H9 (cell line): ENCODE measurements around the gene ELF2. TPM values are rescaled to one million over a fixed set of nuclear protein-coding genes. Genes with fewer than 3 reads are reported as not detected.

Source experiments
- DNase-seq: peaks from one replicate; pipeline ENCODE4 v3.0.0-alpha.2; 2017
- H2AFZ ChIP-seq: one replicate; pipeline ENCODE4 v1.6.1; 2013; ENCODE audit warnings: mild to moderate bottlenecking, low read length, control low read depth, moderate library complexity
- H2AK5ac ChIP-seq: 2 replicates; pipeline ENCODE4 v1.6.1; 2013; ENCODE audit warnings: low read length, control low read depth, mixed read lengths; ENCODE audit not compliant: insufficient read length
- H2BK120ac ChIP-seq: one replicate; pipeline ENCODE4 v1.6.1; 2013; ENCODE audit warnings: low read depth, mild to moderate bottlenecking, low read length, control low read depth, inconsistent platforms; ENCODE audit not compliant: poor library complexity, severe bottlenecking
- H2BK12ac ChIP-seq: 2 replicates; pipeline ENCODE4 v1.6.1; 2013; ENCODE audit warnings: low read length, control low read depth, mixed read lengths, low read depth; ENCODE audit not compliant: insufficient read length
- H2BK15ac ChIP-seq: 2 replicates; pipeline ENCODE4 v1.6.1; 2013; ENCODE audit warnings: low read depth, low read length, control low read depth
- H2BK20ac ChIP-seq: one replicate; pipeline ENCODE4 v1.6.1; 2013; ENCODE audit warnings: low read depth, mild to moderate bottlenecking, low read length, control low read depth, inconsistent platforms; ENCODE audit not compliant: poor library complexity, severe bottlenecking
- H2BK5ac ChIP-seq: 2 replicates; pipeline ENCODE4 v1.6.1; 2013; ENCODE audit warnings: low read length, control low read depth, mixed read lengths; ENCODE audit not compliant: insufficient read length
- H3K14ac ChIP-seq: 2 replicates; pipeline ENCODE4 v1.6.1; 2013; ENCODE audit warnings: low read length, control low read depth; ENCODE audit not compliant: insufficient read depth
- H3K18ac ChIP-seq: 2 replicates; pipeline ENCODE4 v1.6.1; 2013; ENCODE audit warnings: low read depth, mild to moderate bottlenecking, mixed read lengths, low read length, control low read depth; ENCODE audit not compliant: insufficient read length
- H3K23ac ChIP-seq: 2 replicates; pipeline ENCODE4 v1.6.1; 2013; ENCODE audit warnings: low read length, control low read depth, mixed read lengths, low read depth; ENCODE audit not compliant: insufficient read length
- H3K23me2 ChIP-seq: 2 replicates; pipeline ENCODE4 v1.6.1; 2013; ENCODE audit warnings: low read depth, mild to moderate bottlenecking, mixed read lengths, low read length, control low read depth; ENCODE audit not compliant: insufficient read length, poor library complexity, severe bottlenecking
- H3K27ac ChIP-seq: 2 replicates; pipeline ENCODE4 v1.5.1; 2013; ENCODE audit warnings: low read length, control low read depth, mixed read lengths, low read depth; ENCODE audit not compliant: insufficient read length
- H3K27me3 ChIP-seq: 2 replicates; pipeline ENCODE4 v1.6.1; 2013; ENCODE audit warnings: low read length, control low read depth, inconsistent platforms; ENCODE audit not compliant: insufficient read depth
- H3K4ac ChIP-seq: 2 replicates; pipeline ENCODE4 v1.6.1; 2013; ENCODE audit warnings: low read depth, mild to moderate bottlenecking, control low read depth, inconsistent platforms, low read length, moderate library complexity
- H3K4me1 ChIP-seq: 2 replicates; pipeline ENCODE4 v1.6.1; 2013; ENCODE audit warnings: low read length, control low read depth, inconsistent platforms; ENCODE audit not compliant: insufficient read depth
- H3K4me2 ChIP-seq: 2 replicates; pipeline ENCODE4 v1.6.1; 2013; ENCODE audit warnings: low read length, control low read depth, mixed read lengths; ENCODE audit not compliant: insufficient read length, insufficient read depth
- H3K56ac ChIP-seq: 2 replicates; pipeline ENCODE4 v1.6.1; 2013; ENCODE audit warnings: low read depth, mild to moderate bottlenecking, mixed read lengths, low read length, control low read depth; ENCODE audit not compliant: insufficient read length
- H3K79me1 ChIP-seq: 2 replicates; pipeline ENCODE4 v1.6.1; 2013; ENCODE audit warnings: low read depth, mild to moderate bottlenecking, moderate library complexity, low read length, control low read depth, inconsistent platforms; ENCODE audit not compliant: insufficient read depth, poor library complexity, severe bottlenecking
- H3K79me2 ChIP-seq: 2 replicates; pipeline ENCODE4 v1.6.1; 2013; ENCODE audit warnings: low read length, control low read depth, inconsistent platforms; ENCODE audit not compliant: insufficient read depth
- H3K9ac ChIP-seq: 2 replicates; pipeline ENCODE4 v1.6.1; 2013; ENCODE audit warnings: low read length, control low read depth, mixed read lengths; ENCODE audit not compliant: insufficient read length; ENCODE audit errors: extremely low read depth
- H3K9me3 ChIP-seq: one replicate; pipeline ENCODE4 v1.6.1; 2013; ENCODE audit warnings: low read depth, low read length, inconsistent platforms; ENCODE audit not compliant: control insufficient read depth
- H3T11ph ChIP-seq: one replicate; pipeline ENCODE4 v1.6.1; 2013; ENCODE audit warnings: mild to moderate bottlenecking, low read length, control low read depth, inconsistent platforms
- H4K20me1 ChIP-seq: one replicate; pipeline ENCODE4 v1.6.1; 2013; ENCODE audit not compliant: control insufficient read depth, insufficient read length, insufficient read depth
- H4K5ac ChIP-seq: 2 replicates; pipeline ENCODE4 v1.6.1; 2013; ENCODE audit warnings: low read depth, mild to moderate bottlenecking, mixed read lengths, low read length, control low read depth; ENCODE audit not compliant: insufficient read length
- H4K8ac ChIP-seq: replicated peaks from 2 replicates; pipeline ENCODE4 v1.6.1; 2013; ENCODE audit warnings: low read length, control low read depth, mixed read lengths, low read depth; ENCODE audit not compliant: insufficient read length
- H4K91ac ChIP-seq: 2 replicates; pipeline ENCODE4 v1.6.1; 2013; ENCODE audit warnings: low read depth, mild to moderate bottlenecking, moderate library complexity, mixed read lengths, low read length, control low read depth; ENCODE audit not compliant: insufficient read length
- H3K27ac Mint-ChIP-seq, 3 experiments: 2 replicates in 2 of 3; 3 replicates in 1 of 3; pipeline ENCODE4 v1.8.0; 2020 to 2021; ENCODE audit warnings: mixed read lengths in 3 of 3, mild to moderate bottlenecking in 1 of 3, moderate library complexity in 1 of 3
- H3K27me3 Mint-ChIP-seq: 2 replicates; pipeline ENCODE4 v1.8.0; 2021; ENCODE audit warnings: low read depth, mild to moderate bottlenecking, moderate library complexity, mixed read lengths
- H3K36me3 Mint-ChIP-seq, 3 experiments: 2 replicates in 2 of 3; 3 replicates in 1 of 3; pipeline ENCODE4 v1.8.0; 2020 to 2021; ENCODE audit warnings: low read depth in 3 of 3, mixed read lengths in 3 of 3; ENCODE audit not compliant: insufficient read depth in 1 of 3
- H3K4me1 Mint-ChIP-seq, 2 experiments: 2 replicates each; pipeline ENCODE4 v1.8.0; 2020; ENCODE audit warnings: mixed read lengths in 2 of 2
- H3K4me3 Mint-ChIP-seq, 2 experiments: 2 replicates in 1 of 2; 3 replicates in 1 of 2; pipeline ENCODE4 v1.8.0; 2020 to 2021; ENCODE audit warnings: mild to moderate bottlenecking in 2 of 2, mixed read lengths in 2 of 2, moderate library complexity in 1 of 2
- H3K9me3 Mint-ChIP-seq, 2 experiments: 2 replicates in 1 of 2; 3 replicates in 1 of 2; pipeline ENCODE4 v1.8.0; 2020; ENCODE audit warnings: mild to moderate bottlenecking in 2 of 2, mixed read lengths in 2 of 2, moderate library complexity in 1 of 2
- WGBS: extraction: QIAGEN DNeasy Blood & Tissue Kit; methylation state at CpG from one replicate; pipeline ENCODE4 v1.1.7; 2013; ENCODE audit warnings: missing lambda C conversion rate, low lambda C conversion rate, mixed read lengths; ENCODE audit not compliant: insufficient read length; ENCODE audit errors: extremely low coverage; 5-methylcytosine and 5-hydroxymethylcytosine counted together
- total RNA-seq: library from RNA; stranded (reverse); gene quantifications from 2 replicates; pipeline ENCODE4 v1.2.1, GENCODE V29; 2021
- TF ChIP-seq, protein P1 (sequence below): fragments of 200-600 bp; sonication (generic); conservative IDR thresholded peaks from 3 replicates; pipeline ENCODE4 v1.8.0; 2021; ENCODE audit warnings: antibody characterized with exemption, mild to moderate bottlenecking

The ELF2 gene
- total RNA-seq, 1 experiment from 2014 or later, result 49.6 TPM

GRCh38 chr4:139191373-139191772, 14.4 kb upstream of the ELF2 start:
- no peak overlapping the region for H4K8ac ChIP-seq
- H3K27ac ChIP-seq, result no peak overlapping the region
- H3K4me1 Mint-ChIP-seq, result peaks cover 10 to 12% of the 10 kb centered on the region in 2 experiments
- no peaks in the 10 kb centered on the region for H3K27me3 ChIP-seq
- WGBS, result no CpG with 5 or more reads among the region's 2 CpGs
- no peak overlapping the region for H3K4me2 ChIP-seq
- no peaks in the 10 kb centered on the region for H3K9me3 ChIP-seq
- no peaks in the 10 kb centered on the region; the same call in 1 of the 2 replicates for H3K4me1 ChIP-seq
- no peaks in the 10 kb centered on the region for H3K79me1 ChIP-seq
- H3K79me2 ChIP-seq, result no peaks in the 10 kb centered on the region
- H4K5ac ChIP-seq, result no peak overlapping the region
- peak overlapping the region; percentile 3 for H2AFZ ChIP-seq
- no peak overlapping the region for H2BK5ac ChIP-seq
- H3K27me3 Mint-ChIP-seq, result no peaks in the 10 kb centered on the region
- H4K20me1 ChIP-seq, result no peaks in the 10 kb centered on the region
- H4K91ac ChIP-seq, result no peak overlapping the region
- no peak overlapping the region for H3K18ac ChIP-seq
- H3K4ac ChIP-seq, result no peak overlapping the region
- peaks cover 0 to 2% (median 0%) of the 10 kb centered on the region in 3 experiments; a peak in 2 of 7 replicates for H3K36me3 Mint-ChIP-seq
- no peak overlapping the region for H3K23ac ChIP-seq
- H3K27ac Mint-ChIP-seq, result peak overlapping the region in 1 of 3 experiments; percentile 15; a peak in 1 of 7 replicates
- H2BK120ac ChIP-seq, result no peak overlapping the region
- peak overlapping the region; percentile 90 for H2BK20ac ChIP-seq
- DNase-seq, result no peak
- no peak overlapping the region for H3K56ac ChIP-seq
- TF ChIP-seq, protein P1, sequence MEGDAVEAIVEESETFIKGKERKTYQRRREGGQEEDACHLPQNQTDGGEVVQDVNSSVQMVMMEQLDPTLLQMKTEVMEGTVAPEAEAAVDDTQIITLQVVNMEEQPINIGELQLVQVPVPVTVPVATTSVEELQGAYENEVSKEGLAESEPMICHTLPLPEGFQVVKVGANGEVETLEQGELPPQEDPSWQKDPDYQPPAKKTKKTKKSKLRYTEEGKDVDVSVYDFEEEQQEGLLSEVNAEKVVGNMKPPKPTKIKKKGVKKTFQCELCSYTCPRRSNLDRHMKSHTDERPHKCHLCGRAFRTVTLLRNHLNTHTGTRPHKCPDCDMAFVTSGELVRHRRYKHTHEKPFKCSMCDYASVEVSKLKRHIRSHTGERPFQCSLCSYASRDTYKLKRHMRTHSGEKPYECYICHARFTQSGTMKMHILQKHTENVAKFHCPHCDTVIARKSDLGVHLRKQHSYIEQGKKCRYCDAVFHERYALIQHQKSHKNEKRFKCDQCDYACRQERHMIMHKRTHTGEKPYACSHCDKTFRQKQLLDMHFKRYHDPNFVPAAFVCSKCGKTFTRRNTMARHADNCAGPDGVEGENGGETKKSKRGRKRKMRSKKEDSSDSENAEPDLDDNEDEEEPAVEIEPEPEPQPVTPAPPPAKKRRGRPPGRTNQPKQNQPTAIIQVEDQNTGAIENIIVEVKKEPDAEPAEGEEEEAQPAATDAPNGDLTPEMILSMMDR, result no peak
- no peak overlapping the region for H3K4me3 Mint-ChIP-seq
- H3K23me2 ChIP-seq, result no peaks in the 10 kb centered on the region
- H3T11ph ChIP-seq, result no peak overlapping the region
- no peak overlapping the region for H2BK15ac ChIP-seq
- no peak overlapping the region for H3K14ac ChIP-seq
- no peak overlapping the region for H2BK12ac ChIP-seq
- H3K9ac ChIP-seq, result no peak overlapping the region
- no peak overlapping the region for H2AK5ac ChIP-seq
- H3K9me3 Mint-ChIP-seq, result peaks cover 2 to 4% of the 10 kb centered on the region in 2 experiments; a peak in 1 of 5 replicates
